Activated CD8-positive, alpha-beta T cell treated with anti-CD3 and anti-CD28 coated beads for 36 hours (primary cell): ENCODE data around the gene F11R. TPM values are rescaled to one million over a fixed set of nuclear protein-coding genes. Genes with fewer than 3 reads are reported as not detected.

Source experiments
- ATAC-seq: fragments of 200-7000 bp; cut with Tn5 transposase; one replicate; pipeline ENCODE4 v1.10.0; 2021; ENCODE audit warnings: mild to moderate bottlenecking, moderate library complexity
- CTCF ChIA-PET: fragments of 350-600 bp; sonication (Branson Sonifier 250); formaldehyde crosslinking; loops from one replicate; lab custom pipeline; 2021; ENCODE audit warnings: antibody characterized with exemption; lab: Charles Lee
- POLR2A ChIA-PET: fragments of 350-600 bp; sonication (Branson Sonifier 250); formaldehyde crosslinking; loops from one replicate; lab custom pipeline; 2021; ENCODE audit warnings: antibody characterized with exemption; lab: Charles Lee
- DNase-seq: peaks from one replicate; pipeline ENCODE4 v3.0.0-alpha.2; 2020
- H3K27ac Mint-ChIP-seq: one replicate; pipeline ENCODE4 v1.8.0; 2021; ENCODE audit warnings: mild to moderate bottlenecking, mixed read lengths
- H3K27me3 Mint-ChIP-seq: one replicate; pipeline ENCODE4 v1.8.0; 2021; ENCODE audit warnings: mixed read lengths
- H3K36me3 Mint-ChIP-seq: one replicate; pipeline ENCODE4 v1.8.0; 2021; ENCODE audit warnings: low read depth, mixed read lengths
- H3K4me1 Mint-ChIP-seq: one replicate; pipeline ENCODE4 v1.8.0; 2021; ENCODE audit warnings: low read depth, mixed read lengths
- H3K4me3 Mint-ChIP-seq: one replicate; pipeline ENCODE4 v1.8.0; 2021; ENCODE audit warnings: mild to moderate bottlenecking, moderate library complexity, mixed read lengths
- H3K9me3 Mint-ChIP-seq: one replicate; pipeline ENCODE4 v1.8.0; 2021; ENCODE audit warnings: mixed read lengths
- CTCF ChIP-seq: fragments of 200-600 bp; IDR thresholded peaks from one replicate; pipeline ENCODE4 v1.8.0; 2022; ENCODE audit warnings: antibody characterized with exemption, mild to moderate bottlenecking
- intact Hi-C: fragments of 100-400 bp; cut with micrococcal nuclease; formaldehyde crosslinking; loops from one replicate; pipeline ENCODE4 v1.10.0; 2022
- total RNA-seq, 2 experiments: library from RNA; stranded (reverse); gene quantifications; one replicate each; pipeline ENCODE4 v1.2.3, GENCODE V29; 2021

F11R gene
- total RNA-seq, 2 experiments from 2014 or later: 19.0 to 20.9 TPM

- POLR2A ChIA-PET: interaction anchor here (0.6 to 4.8 kb wide), 25 partner anchors 8 to 666 kb away, joined by 3 to 99 read pairs (median 5); partner anchors contain the start of genes ARHGAP30, F11R, KLHDC9 and NIT1
- H3K4me3 Mint-ChIP-seq: peak overlapping the region; percentile 84
- ATAC-seq (peak; percentile 62), DNase-seq (peak; percentile 84)
- peaks cover 71% of the 10 kb centered on the region for H3K36me3 Mint-ChIP-seq
- TF ChIP-seq CTCF: no peak
- no peaks in the 10 kb centered on the region for H3K9me3 Mint-ChIP-seq
- CTCF ChIA-PET: interaction anchor here (0.9 to 7.5 kb wide), 13 partner anchors 10 to 156 kb away, joined by 3 to 79 read pairs (median 5); partner anchors contain the start of genes ARHGAP30, F11R, KLHDC9 and NECTIN4
- peaks cover 39% of the 10 kb centered on the region for H3K4me1 Mint-ChIP-seq
- H3K27me3 Mint-ChIP-seq: no peaks in the 10 kb centered on the region
- peak overlapping the region; percentile 98 for H3K27ac Mint-ChIP-seq
- intact Hi-C loops: loop anchor here (5.0 kb wide), 1 partner anchor 43 kb away; no protein-coding TSS in a partner anchor
These were observed 24.2 kb upstream of the F11R start for GRCh38 chr1:161044908-161045735.

GRCh38 chr1:161044535-161044907 lies 23.6 kb upstream of the F11R start:
- TF ChIP-seq CTCF: no peak
- peak overlapping the region; percentile 98 for H3K27ac Mint-ChIP-seq
- peaks cover 72% of the 10 kb centered on the region for H3K36me3 Mint-ChIP-seq
- peak overlapping the region; percentile 84 for H3K4me3 Mint-ChIP-seq
- POLR2A ChIA-PET: interaction anchor here (0.6 to 4.8 kb wide), 9 partner anchors 12 to 118 kb away, joined by 3 to 99 read pairs (median 22); partner anchors contain the start of genes ARHGAP30, KLHDC9, NIT1 and PFDN2
- H3K4me1 Mint-ChIP-seq: peaks cover 43% of the 10 kb centered on the region
- no peaks in the 10 kb centered on the region for H3K27me3 Mint-ChIP-seq
- H3K9me3 Mint-ChIP-seq: no peaks in the 10 kb centered on the region
- no peak for ATAC-seq
- CTCF ChIA-PET: interaction anchor here (1.2 to 7.5 kb wide), 8 partner anchors 15 to 155 kb away, joined by 3 to 79 read pairs (median 9); partner anchors contain the start of genes ARHGAP30, F11R, KLHDC9 and NECTIN4
- intact Hi-C loops: loop anchor here (5.0 kb wide), 1 partner anchor 42 kb away; no protein-coding TSS in a partner anchor
- DNase-seq: no peak

- H3K27me3 Mint-ChIP-seq: no peaks in the 10 kb centered on the region
- H3K27ac Mint-ChIP-seq: peak overlapping the region; percentile 80
- intact Hi-C loops: no loop called here
- ChIA-PET POLR2A (interaction anchor here (1.0 to 2.8 kb wide), 5 partner anchors 9 to 19 kb away, joined by 3 to 7 read pairs (median 3); no protein-coding TSS in a partner anchor), CTCF (interaction anchor here (0.9 to 3.5 kb wide), 8 partner anchors 29 to 205 kb away, joined by 3 to 41 read pairs (median 4); partner anchors contain the start of gene KLHDC9)
- H3K4me3 Mint-ChIP-seq: peak overlapping the region; percentile 91
- DNase-seq: no peak
- peaks cover 63% of the 10 kb centered on the region for H3K36me3 Mint-ChIP-seq
- no peak for TF ChIP-seq CTCF
- H3K4me1 Mint-ChIP-seq: peaks cover 60% of the 10 kb centered on the region
- H3K9me3 Mint-ChIP-seq: no peaks in the 10 kb centered on the region
- no peak for ATAC-seq
These were observed 18.6 kb upstream of the F11R start for GRCh38 chr1:161039546-161039945.

- ChIA-PET CTCF (interaction anchor here (0.6 to 3.5 kb wide), 8 partner anchors 31 to 314 kb away, joined by 3 to 41 read pairs (median 4); partner anchors contain the start of gene KLHDC9), POLR2A (interaction anchor here (1.0 to 2.8 kb wide), 7 partner anchors 9 to 60 kb away, joined by 3 to 11 read pairs (median 5); no protein-coding TSS in a partner anchor)
- Mint-ChIP-seq H3K36me3 (peaks cover 61% of the 10 kb centered on the region), H3K27ac (peak overlapping the region; percentile 96), H3K9me3 (no peaks in the 10 kb centered on the region), H3K27me3 (no peaks in the 10 kb centered on the region), H3K4me1 (peaks cover 59% of the 10 kb centered on the region), H3K4me3 (peak overlapping the region; percentile 91)
- DNase-seq (no peak), ATAC-seq (no peak)
- intact Hi-C loops: no loop called here
- no peak for TF ChIP-seq CTCF
These were observed 18.2 kb upstream of the F11R start for GRCh38 chr1:161039154-161039545.
